ENCODE measurements around the gene MRPL37.

DNA sequence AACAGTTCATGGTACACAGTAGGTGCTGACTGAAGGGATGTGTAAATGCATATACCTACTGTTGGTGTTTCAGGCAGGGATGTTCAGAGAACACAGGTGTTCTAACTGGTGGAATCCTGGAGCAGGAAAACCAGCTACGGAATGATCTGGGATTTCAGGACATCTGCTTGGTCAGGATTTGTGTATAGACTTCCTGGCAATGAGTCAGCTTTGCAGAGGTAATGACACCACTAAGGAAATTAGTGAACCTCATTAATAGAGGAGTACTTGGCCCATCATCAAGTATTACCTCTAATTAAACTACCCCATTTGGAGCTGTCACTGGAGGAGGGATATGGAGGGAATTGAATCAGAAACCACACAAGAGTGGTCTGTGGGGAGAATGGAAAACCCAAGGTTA is 7.3 kb downstream of the MRPL37 start:
- TF ChIP-seq, protein P1, sequence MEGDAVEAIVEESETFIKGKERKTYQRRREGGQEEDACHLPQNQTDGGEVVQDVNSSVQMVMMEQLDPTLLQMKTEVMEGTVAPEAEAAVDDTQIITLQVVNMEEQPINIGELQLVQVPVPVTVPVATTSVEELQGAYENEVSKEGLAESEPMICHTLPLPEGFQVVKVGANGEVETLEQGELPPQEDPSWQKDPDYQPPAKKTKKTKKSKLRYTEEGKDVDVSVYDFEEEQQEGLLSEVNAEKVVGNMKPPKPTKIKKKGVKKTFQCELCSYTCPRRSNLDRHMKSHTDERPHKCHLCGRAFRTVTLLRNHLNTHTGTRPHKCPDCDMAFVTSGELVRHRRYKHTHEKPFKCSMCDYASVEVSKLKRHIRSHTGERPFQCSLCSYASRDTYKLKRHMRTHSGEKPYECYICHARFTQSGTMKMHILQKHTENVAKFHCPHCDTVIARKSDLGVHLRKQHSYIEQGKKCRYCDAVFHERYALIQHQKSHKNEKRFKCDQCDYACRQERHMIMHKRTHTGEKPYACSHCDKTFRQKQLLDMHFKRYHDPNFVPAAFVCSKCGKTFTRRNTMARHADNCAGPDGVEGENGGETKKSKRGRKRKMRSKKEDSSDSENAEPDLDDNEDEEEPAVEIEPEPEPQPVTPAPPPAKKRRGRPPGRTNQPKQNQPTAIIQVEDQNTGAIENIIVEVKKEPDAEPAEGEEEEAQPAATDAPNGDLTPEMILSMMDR (IDR thresholded peaks at IDR 0.05): no peak
- no peak for TF ChIP-seq POLR2A (IDR thresholded peaks at IDR 0.05)
